WTC11 (cell line): Measurements from ENCODE around the gene KCND2. TPM values are rescaled to one million over a fixed set of nuclear protein-coding genes. Genes with fewer than 3 reads are reported as not detected.

Source experiments
- ATAC-seq: fragments of 200-7000 bp; cut with Tn5 transposase; 2 replicates; pipeline ENCODE4 v1.10.0; 2021; ENCODE audit warnings: mild to moderate bottlenecking, moderate library complexity
- CTCF ChIA-PET: fragments of 300-600 bp; sonication (Branson Sonifier 250); formaldehyde crosslinking; loops from one replicate; lab custom pipeline; 2021; ENCODE audit warnings: antibody characterized with exemption; lab: Charles Lee
- POLR2A ChIA-PET: fragments of 350-600 bp; sonication (Branson Sonifier 250); formaldehyde crosslinking; loops from one replicate; lab custom pipeline; 2021; ENCODE audit warnings: antibody characterized with exemption; lab: Charles Lee
- DNase-seq: peaks from one replicate; pipeline ENCODE4 v3.0.0; 2021; ENCODE audit warnings: low spot score
- H3K27ac Mint-ChIP-seq: 2 replicates; pipeline ENCODE4 v1.8.0; 2021; ENCODE audit warnings: mixed read lengths
- H3K27me3 Mint-ChIP-seq: 2 replicates; pipeline ENCODE4 v1.8.0; 2021; ENCODE audit warnings: low read depth, mild to moderate bottlenecking, moderate library complexity, mixed read lengths
- H3K36me3 Mint-ChIP-seq: 2 replicates; pipeline ENCODE4 v1.8.0; 2021; ENCODE audit warnings: mixed read lengths
- H3K4me1 Mint-ChIP-seq: 2 replicates; pipeline ENCODE4 v1.8.0; 2022; ENCODE audit warnings: mixed read lengths
- H3K4me3 Mint-ChIP-seq: 2 replicates; pipeline ENCODE4 v1.8.0; 2021; ENCODE audit warnings: mild to moderate bottlenecking, moderate library complexity, mixed read lengths
- H3K9me3 Mint-ChIP-seq: 2 replicates; pipeline ENCODE4 v1.8.0; 2021; ENCODE audit warnings: mixed read lengths
- ATF6 ChIP-seq: sonication (generic); formaldehyde crosslinking; IDR thresholded peaks from 2 replicates; pipeline ENCODE4 v1.8.1; 2023; ENCODE audit warnings: mild to moderate bottlenecking, missing genetic modification reagents
- E2F4 ChIP-seq: sonication (generic); formaldehyde crosslinking; IDR thresholded peaks from 2 replicates; pipeline ENCODE4 v1.8.1; 2022; ENCODE audit warnings: low read depth, mild to moderate bottlenecking, moderate library complexity, missing genetic modification reagents, borderline replicate concordance
- E2F5 ChIP-seq: sonication (generic); formaldehyde crosslinking; IDR thresholded peaks from 2 replicates; pipeline ENCODE4 v1.8.1; 2022; ENCODE audit warnings: mild to moderate bottlenecking, moderate library complexity, missing genetic modification reagents
- ELF4 ChIP-seq: sonication (generic); formaldehyde crosslinking; IDR thresholded peaks from 2 replicates; pipeline ENCODE4 v1.8.1; 2022; ENCODE audit warnings: low read depth, mild to moderate bottlenecking, moderate library complexity, missing genetic modification reagents
- JUN ChIP-seq: sonication (generic); formaldehyde crosslinking; IDR thresholded peaks from 2 replicates; pipeline ENCODE4 v1.8.0; 2023; ENCODE audit warnings: mild to moderate bottlenecking, missing genetic modification reagents
- MAX ChIP-seq: sonication (generic); formaldehyde crosslinking; IDR thresholded peaks from 2 replicates; pipeline ENCODE4 v1.8.0; 2022; ENCODE audit warnings: mild to moderate bottlenecking, missing genetic modification reagents
- MXD4 ChIP-seq: fragments of 250-450 bp; sonication (Bioruptor Pico); IDR thresholded peaks from 2 replicates; pipeline ENCODE4 v1.8.0; 2021; ENCODE audit warnings: mild to moderate bottlenecking, moderate library complexity, borderline replicate concordance
- NFATC4 ChIP-seq: fragments of 250-450 bp; sonication (Bioruptor Pico); IDR thresholded peaks from 2 replicates; pipeline ENCODE4 v1.9.0; 2021; ENCODE audit warnings: mild to moderate bottlenecking
- NR2C2 ChIP-seq: sonication (generic); formaldehyde crosslinking; IDR thresholded peaks from 2 replicates; pipeline ENCODE4 v1.8.0; 2022; ENCODE audit warnings: mild to moderate bottlenecking, missing genetic modification reagents
- TCF7 ChIP-seq: sonication (generic); formaldehyde crosslinking; IDR thresholded peaks from 2 replicates; pipeline ENCODE4 v1.8.0; 2022; ENCODE audit warnings: mild to moderate bottlenecking, low read depth, missing genetic modification reagents, moderate library complexity
- ZBTB21 ChIP-seq: sonication (generic); formaldehyde crosslinking; IDR thresholded peaks from 2 replicates; pipeline ENCODE4 v1.8.1; 2023; ENCODE audit warnings: mild to moderate bottlenecking, missing genetic modification reagents, borderline replicate concordance
- ZNF532 ChIP-seq: fragments of 250-450 bp; sonication (Bioruptor Pico); IDR thresholded peaks from 2 replicates; pipeline ENCODE4 v1.9.0; 2021; ENCODE audit warnings: mild to moderate bottlenecking, borderline replicate concordance
- total RNA-seq: library from RNA; stranded (reverse); gene quantifications from 3 replicates; pipeline ENCODE4 v1.2.3, GENCODE V29; 2021
- TF ChIP-seq, protein P1 (sequence below): sonication (generic); formaldehyde crosslinking; IDR thresholded peaks from 2 replicates; pipeline ENCODE4 v1.8.0; 2022; ENCODE audit warnings: missing genetic modification reagents
- TF ChIP-seq, protein P2 (sequence below): sonication (generic); formaldehyde crosslinking; IDR thresholded peaks from 2 replicates; pipeline ENCODE4 v1.8.1; 2022; ENCODE audit warnings: mild to moderate bottlenecking, missing genetic modification reagents, moderate library complexity, borderline replicate concordance
- TF ChIP-seq, protein P3 (sequence below): sonication (generic); formaldehyde crosslinking; IDR thresholded peaks from 2 replicates; pipeline ENCODE4 v1.8.1; 2022; ENCODE audit warnings: missing genetic modification reagents, borderline replicate concordance

Gene KCND2
- total RNA-seq, 1 experiment from 2014 or later = 4.6 TPM

- TF ChIP-seq ELF4 (CRISPR knock-in tag) = no peak
Observed at GRCh38 chr7:120373174-120373573, 100.2 kb downstream of the KCND2 start (continued).

GRCh38 chr7:120394595-120394994 lies 121.6 kb downstream of the KCND2 start:
- ATAC-seq (no peak), DNase-seq (no peak)
- H3K27ac Mint-ChIP-seq = no peak overlapping the region
- H3K36me3 Mint-ChIP-seq = peaks cover 4% of the 10 kb centered on the region
- TF ChIP-seq ATF6 (CRISPR knock-in tag) = no peak
- TF ChIP-seq, protein P1, sequence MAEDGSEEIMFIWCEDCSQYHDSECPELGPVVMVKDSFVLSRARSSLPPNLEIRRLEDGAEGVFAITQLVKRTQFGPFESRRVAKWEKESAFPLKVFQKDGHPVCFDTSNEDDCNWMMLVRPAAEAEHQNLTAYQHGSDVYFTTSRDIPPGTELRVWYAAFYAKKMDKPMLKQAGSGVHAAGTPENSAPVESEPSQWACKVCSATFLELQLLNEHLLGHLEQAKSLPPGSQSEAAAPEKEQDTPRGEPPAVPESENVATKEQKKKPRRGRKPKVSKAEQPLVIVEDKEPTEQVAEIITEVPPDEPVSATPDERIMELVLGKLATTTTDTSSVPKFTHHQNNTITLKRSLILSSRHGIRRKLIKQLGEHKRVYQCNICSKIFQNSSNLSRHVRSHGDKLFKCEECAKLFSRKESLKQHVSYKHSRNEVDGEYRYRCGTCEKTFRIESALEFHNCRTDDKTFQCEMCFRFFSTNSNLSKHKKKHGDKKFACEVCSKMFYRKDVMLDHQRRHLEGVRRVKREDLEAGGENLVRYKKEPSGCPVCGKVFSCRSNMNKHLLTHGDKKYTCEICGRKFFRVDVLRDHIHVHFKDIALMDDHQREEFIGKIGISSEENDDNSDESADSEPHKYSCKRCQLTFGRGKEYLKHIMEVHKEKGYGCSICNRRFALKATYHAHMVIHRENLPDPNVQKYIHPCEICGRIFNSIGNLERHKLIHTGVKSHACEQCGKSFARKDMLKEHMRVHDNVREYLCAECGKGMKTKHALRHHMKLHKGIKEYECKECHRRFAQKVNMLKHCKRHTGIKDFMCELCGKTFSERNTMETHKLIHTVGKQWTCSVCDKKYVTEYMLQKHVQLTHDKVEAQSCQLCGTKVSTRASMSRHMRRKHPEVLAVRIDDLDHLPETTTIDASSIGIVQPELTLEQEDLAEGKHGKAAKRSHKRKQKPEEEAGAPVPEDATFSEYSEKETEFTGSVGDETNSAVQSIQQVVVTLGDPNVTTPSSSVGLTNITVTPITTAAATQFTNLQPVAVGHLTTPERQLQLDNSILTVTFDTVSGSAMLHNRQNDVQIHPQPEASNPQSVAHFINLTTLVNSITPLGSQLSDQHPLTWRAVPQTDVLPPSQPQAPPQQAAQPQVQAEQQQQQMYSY (CRISPR knock-in tag) = no peak
- TF ChIP-seq JUN (CRISPR knock-in tag) = no peak
- no peak for TF ChIP-seq MAX (CRISPR knock-in tag)
- TF ChIP-seq NFATC4 (CRISPR knock-in tag) = no peak
- TF ChIP-seq E2F5 (CRISPR knock-in tag) = no peak
- TF ChIP-seq, protein P2, sequence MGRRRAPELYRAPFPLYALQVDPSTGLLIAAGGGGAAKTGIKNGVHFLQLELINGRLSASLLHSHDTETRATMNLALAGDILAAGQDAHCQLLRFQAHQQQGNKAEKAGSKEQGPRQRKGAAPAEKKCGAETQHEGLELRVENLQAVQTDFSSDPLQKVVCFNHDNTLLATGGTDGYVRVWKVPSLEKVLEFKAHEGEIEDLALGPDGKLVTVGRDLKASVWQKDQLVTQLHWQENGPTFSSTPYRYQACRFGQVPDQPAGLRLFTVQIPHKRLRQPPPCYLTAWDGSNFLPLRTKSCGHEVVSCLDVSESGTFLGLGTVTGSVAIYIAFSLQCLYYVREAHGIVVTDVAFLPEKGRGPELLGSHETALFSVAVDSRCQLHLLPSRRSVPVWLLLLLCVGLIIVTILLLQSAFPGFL (CRISPR knock-in tag) = no peak
- TF ChIP-seq MXD4 (CRISPR knock-in tag) = no peak
- TF ChIP-seq, protein P3, sequence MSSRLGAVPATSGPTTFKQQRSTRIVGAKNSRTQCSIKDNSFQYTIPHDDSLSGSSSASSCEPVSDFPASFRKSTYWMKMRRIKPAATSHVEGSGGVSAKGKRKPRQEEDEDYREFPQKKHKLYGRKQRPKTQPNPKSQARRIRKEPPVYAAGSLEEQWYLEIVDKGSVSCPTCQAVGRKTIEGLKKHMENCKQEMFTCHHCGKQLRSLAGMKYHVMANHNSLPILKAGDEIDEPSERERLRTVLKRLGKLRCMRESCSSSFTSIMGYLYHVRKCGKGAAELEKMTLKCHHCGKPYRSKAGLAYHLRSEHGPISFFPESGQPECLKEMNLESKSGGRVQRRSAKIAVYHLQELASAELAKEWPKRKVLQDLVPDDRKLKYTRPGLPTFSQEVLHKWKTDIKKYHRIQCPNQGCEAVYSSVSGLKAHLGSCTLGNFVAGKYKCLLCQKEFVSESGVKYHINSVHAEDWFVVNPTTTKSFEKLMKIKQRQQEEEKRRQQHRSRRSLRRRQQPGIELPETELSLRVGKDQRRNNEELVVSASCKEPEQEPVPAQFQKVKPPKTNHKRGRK (CRISPR knock-in tag) = no peak
- no peak for TF ChIP-seq ZBTB21 (CRISPR knock-in tag)
- no peak for TF ChIP-seq ZNF532 (CRISPR knock-in tag)
- TF ChIP-seq E2F4 (CRISPR knock-in tag) = no peak
- no peak for TF ChIP-seq NR2C2 (CRISPR knock-in tag)
- TF ChIP-seq TCF7 = no peak
- peaks cover 13% of the 10 kb centered on the region for H3K9me3 Mint-ChIP-seq
- H3K27me3 Mint-ChIP-seq = no peaks in the 10 kb centered on the region
- H3K4me1 Mint-ChIP-seq = peaks cover 8% of the 10 kb centered on the region; the same call in 1 of the 2 replicates
- ChIA-PET CTCF (no interaction called here), POLR2A (no interaction called here)
- no peak overlapping the region for H3K4me3 Mint-ChIP-seq
